Hematopoietic multipotent progenitor cell treated with erythropoietin and hydrocortisone succinate and interleukin-3 and kit ligand, for 6 days (in vitro differentiated cells): ENCODE data around the gene KIAA1217.

Source experiments
- DNase-seq: peaks from one replicate; pipeline ENCODE4 v3.0.0-alpha.2; 2015

The KIAA1217 gene

GRCh38 chr10:24568042-24568441, 359.1 kb downstream of the KIAA1217 start:
- peak; percentile 34 for DNase-seq

- DNase-seq, result peak; percentile 96
These were observed 360.4 kb downstream of the KIAA1217 start for GRCh38 chr10:24569330-24569796.

- DNase-seq, result peak; percentile 78
These were observed 361.1 kb downstream of the KIAA1217 start for GRCh38 chr10:24569828-24570657.

- no peak for DNase-seq
These were observed 361.9 kb downstream of the KIAA1217 start for GRCh38 chr10:24570658-24571426.

GRCh38 chr10:24571870-24572450, 363.0 kb downstream of the KIAA1217 start:
- DNase-seq, result no peak

GRCh38 chr10:24574161-24574560, 365.2 kb downstream of the KIAA1217 start:
- DNase-seq, result no peak

GRCh38 chr10:24574578-24575155, 365.7 kb downstream of the KIAA1217 start:
- DNase-seq, result peak; percentile 36

- no peak for DNase-seq
These were observed 366.6 kb downstream of the KIAA1217 start for GRCh38 chr10:24575481-24576002.

GRCh38 chr10:24579448-24579847, 370.5 kb downstream of the KIAA1217 start:
- DNase-seq, result no peak

- no peak for DNase-seq
These were observed 371.0 kb downstream of the KIAA1217 start for GRCh38 chr10:24579906-24580305.

GRCh38 chr10:24589265-24589664, 380.3 kb downstream of the KIAA1217 start:
- DNase-seq, result no peak

GRCh38 chr10:24590697-24591457, 381.9 kb downstream of the KIAA1217 start:
- DNase-seq, result no peak

- no peak for DNase-seq
These were observed 387.4 kb downstream of the KIAA1217 start for GRCh38 chr10:24596217-24596930.

- DNase-seq, result no peak
These were observed 388.5 kb downstream of the KIAA1217 start for GRCh38 chr10:24597426-24597825.
